HG03139 (cell line): ENCODE measurements around the gene TAF10.

Source experiments
- ATAC-seq: cut with Tn5 transposase; IDR thresholded peaks from one replicate; pipeline ENCODE4 v1.9.1; 2021; ENCODE audit not compliant: unreplicated experiment

TAF10 gene

DNA sequence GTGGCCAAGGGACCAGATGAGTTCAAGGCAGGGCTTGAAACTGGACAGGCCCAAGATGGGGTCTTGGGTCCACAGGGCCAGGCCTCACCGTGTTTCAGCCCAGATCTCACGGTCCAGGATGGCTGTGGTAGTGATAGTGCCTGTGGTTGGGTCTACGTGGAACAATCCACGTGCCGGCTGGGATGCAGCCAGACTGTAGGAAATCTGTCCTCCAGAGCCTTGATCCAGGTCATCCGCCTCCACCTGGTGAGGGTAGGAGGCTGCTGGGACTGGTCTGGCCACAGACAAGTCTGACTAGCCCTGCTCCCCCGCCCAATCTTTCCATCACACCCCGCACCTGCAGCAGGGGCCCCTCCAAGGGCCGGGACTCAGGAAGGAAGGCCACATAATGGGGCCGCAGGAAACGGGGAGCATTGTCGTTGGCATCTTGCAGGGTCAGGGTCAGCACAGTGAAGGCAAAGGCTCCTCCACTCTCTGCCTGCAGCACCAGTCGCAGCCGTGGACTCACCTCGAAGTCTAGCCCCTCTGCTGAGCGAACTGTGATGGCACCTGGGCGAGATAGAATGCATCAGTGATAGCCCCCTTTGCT is 13.9 kb upstream of the TAF10 start:
- no peak for ATAC-seq

GRCh38 chr11:6625156-6625831 is 13.3 kb upstream of the TAF10 start:
- no peak for ATAC-seq

- ATAC-seq, result no peak
Observed at GRCh38 chr11:6623391-6624363, 11.7 kb upstream of the TAF10 start.

DNA sequence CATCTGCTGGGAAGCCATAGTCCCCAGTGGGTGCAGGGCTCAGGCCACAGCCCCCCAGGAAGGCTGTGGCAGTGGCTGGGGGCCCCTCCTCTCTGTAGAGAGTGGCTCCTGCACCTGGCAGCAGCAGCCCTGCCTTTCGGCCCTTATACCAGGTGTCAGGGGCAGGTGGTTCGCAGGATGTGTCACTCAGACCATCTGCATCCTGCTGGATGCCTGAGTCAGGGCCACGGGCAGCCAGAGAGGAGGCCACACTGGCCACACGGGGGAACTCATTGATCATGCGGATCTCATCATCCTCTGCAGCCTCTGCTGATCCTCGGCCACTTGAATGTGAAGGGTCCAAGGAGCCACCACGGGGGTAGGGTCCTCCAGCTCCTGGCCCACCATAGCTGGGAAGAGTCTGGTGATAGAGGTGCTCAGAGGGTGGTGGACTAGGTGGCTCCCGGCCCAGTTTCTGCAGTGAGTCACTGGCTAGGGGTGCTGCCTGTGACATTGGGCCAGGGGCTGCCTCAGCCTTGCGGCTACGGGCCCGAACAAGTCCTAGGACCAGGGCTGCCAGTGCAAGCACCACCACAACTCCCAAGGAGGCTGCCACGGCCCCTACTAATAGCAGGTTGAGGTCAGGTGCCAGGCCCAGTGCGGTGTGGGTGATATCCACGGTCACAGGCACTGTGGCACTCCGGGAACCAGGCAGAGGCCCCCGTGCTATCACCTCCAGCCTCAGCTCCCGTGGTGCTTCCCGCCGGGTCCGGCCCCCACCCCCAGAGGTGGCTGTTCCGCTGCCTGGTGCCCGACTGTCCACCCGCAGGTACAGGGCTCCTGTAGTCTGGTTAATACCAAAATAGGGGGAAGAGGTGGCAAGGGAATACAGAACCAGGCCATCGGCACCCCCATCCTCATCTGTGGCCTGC is 10.5 kb upstream of the TAF10 start:
- no peak for ATAC-seq

DNA sequence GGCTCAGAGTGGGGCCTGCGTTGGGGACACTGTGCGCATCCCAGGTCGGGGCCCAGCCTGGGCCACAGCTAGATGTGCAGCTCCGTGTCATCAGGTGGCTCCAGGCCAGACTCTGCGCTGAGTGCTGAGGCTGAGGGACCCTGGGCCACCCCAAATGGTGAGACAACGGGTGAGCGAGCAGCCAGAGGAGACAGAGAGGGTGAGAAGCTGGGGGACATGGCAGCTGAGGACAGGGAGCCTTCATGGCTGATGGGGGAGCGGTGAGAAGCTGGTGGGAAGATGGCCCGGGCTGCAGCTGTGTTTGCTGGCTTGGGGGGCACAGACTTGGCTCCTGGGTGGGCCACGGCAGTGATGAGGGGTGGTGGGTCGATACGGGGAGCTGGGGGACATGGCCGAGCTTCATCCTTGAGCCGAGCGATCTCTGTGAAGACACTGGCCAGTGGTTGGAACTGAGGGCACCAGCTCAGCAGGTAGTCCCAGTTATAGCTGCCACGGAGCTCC is 9.7 kb upstream of the TAF10 start:
- no peak for ATAC-seq

DNA sequence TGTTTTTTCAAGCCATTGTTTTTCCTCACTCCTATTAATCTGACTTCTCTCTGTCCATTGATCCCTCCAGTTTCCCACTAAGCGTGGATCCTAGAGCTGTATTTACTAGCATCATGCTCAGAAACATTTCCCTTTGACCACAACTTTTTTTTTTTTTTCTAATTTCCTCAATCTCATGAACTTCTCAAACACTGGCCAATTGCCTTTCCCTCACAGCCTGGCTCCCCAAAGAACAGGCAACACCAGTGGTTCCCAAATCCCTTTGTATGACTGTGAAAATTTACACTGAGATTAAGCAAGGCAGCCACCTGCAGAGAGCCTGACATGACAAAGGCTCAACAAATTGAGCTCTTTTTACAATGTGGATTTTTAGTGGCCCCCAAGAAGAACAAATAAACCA is 8.6 kb upstream of the TAF10 start:
- no peak for ATAC-seq

DNA sequence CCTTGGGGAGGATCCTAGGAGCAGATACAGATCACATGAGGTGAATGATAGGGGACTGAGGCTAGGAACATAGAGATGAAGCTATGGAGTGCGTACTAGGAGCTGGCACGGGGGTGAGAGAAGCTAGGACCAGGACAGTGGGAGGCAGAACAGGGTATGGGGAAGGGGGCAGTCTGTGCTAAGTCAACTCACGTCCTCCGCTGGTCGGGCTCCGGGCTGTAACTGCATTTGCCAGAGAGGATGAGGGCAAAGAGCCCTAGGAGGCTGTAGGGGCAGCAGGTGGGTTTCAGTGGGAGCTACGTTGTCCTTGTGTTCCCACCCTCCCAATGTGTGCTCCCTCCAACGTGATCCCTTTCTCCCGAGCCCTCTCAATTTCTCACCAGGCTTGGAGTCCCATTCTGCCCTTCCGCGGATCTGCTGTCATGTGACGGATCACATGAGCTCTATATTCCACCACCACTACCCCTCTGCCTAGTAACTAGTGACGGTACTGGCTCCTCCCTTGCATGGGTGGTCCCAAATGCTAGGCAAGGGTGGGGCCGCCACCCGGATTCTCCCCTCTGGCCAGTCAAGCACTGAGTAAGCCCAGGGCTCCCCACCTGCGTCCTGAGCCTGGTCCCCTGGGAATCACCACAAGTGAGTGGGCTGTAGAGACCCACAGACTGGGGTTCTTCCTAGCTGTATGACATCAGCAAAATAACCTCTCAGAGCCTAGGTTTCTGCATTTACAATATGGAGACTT is 7.2 kb upstream of the TAF10 start, which contains the start of gene TPP1:
Gene TPP1 (minus strand): TSS at position 419 of the 742 bp plus-strand sequence. CDS start 22 bp downstream, at position 397.
- peak; percentile 99 for ATAC-seq

DNA sequence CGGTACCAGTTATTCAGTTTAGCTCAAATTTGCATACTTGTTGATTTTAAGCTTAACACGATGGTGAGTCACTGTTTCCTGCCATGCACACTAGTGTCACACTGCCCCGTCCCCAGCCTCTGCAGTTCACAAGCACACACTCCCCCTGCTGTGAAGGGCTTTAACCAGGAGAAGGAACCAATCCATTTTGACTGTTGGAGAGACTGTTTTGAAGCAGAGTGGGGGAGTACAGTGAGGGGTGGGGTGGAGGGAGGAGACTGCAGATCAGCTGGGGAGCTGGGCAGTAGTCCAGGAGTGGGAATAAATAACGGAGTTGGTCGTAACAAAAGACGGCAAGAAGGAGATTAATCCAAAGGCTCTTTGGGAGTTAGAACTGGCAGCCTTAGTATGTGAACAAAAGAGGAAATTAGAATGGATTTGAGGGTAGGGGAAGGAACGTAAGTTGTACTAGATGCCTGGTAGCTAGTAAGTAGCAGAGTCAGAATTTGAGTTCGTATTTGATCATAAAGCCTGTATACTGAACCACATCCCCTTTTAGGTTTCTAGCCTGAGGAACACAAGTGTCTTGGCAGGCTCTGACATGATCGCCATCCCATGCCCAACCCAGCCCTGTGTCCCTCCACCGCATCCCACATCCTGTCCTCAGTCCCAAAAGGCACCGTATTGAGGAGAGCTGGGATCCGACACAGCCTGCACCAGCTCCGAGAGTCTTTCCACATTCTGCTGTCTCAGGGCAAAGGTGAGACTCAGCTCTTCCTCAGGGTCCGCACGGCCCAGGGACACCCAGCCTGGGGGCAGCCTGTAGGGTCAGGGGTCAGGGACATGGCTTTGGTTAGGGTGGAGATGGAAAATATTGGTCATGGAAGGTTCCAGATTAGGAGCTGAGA is 6.3 kb upstream of the TAF10 start:
- no peak for ATAC-seq

- no peak for ATAC-seq
Observed at GRCh38 chr11:6617315-6617781, 5.3 kb upstream of the TAF10 start.

DNA sequence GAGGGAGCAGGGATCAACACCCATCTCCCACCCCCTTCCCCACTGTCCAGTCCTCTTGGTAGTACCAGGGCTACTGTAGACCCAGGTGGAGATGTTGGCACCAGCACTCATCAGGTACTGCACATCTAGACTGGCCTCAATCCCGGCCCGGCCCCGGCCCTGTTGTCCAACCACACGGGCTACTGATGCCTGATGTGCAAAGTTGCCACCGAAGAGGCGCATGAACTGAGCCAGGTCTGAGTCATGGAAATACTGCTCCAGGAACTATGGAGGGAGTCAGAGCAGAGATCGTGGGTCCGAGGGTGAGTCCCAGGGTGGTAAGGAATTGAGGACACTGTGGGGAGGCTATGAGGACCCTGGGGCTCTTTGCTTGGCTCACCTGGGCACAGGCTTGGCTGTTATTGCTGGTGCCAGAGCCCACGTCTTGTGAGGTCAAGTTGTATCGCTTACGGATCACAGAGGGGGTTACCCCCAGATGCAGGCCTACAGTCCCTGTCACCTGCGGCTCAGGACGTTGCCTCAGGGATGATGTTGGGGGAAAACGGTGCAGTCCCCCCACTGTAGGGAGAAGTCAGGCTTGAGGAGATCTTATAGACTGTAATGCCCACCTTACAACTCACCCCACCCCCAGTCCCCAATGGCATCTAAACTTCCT is 4.7 kb upstream of the TAF10 start:
- ATAC-seq, result no peak

DNA sequence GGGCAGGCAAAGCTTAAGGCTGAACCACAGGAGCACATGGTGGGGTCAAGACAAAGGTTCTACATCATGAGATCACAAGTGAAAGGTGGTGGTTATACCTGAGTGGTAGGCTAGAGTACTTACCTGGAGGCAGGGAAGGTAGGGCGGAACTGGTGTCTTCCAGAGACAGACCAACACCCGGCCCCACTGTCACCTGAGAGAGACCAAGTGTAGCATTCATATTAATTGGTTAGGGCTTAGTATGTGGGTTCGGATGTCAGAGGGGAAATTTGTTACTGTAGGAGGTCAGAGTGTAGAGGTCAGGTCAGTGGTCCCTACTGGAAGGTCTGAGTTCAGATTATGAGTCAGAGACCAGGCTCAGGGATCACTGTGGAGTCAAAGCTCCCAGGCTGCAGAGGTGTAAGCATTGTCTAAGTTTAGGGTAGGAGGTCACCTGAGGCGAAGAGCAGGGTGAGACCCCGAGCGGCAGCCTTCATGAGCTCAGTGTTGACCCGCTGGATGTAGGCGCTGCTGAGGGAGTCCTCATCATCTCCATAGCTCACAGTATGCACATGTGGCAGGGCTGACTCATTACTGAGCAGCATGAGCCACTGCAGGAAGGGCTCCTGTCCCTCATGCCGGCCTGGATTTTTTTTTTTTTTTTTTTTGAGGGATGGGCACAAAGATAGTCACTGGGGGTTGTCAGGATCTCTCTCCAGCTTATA is 4.0 kb upstream of the TAF10 start:
- ATAC-seq, result no peak

- no peak for ATAC-seq
Observed at GRCh38 chr11:6615046-6615445, 3.0 kb upstream of the TAF10 start.

GRCh38 chr11:6614446-6614845 is 2.4 kb upstream of the TAF10 start:
- no peak for ATAC-seq

GRCh38 chr11:6613496-6613895 is 1.5 kb upstream of the TAF10 start:
- no peak for ATAC-seq

DNA sequence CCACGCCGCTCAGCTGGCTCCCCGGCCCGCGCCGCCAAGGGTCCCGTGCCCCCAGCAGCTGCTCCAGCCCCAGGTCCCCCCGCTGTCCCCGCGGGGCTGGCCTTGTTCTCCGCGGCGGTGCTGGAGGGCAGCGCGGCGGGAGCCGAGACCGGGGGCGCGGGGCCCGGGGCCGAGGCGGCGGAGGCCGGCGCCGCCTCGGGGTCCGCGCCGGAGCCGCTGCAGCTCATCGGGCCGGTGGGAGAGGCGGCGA is 128 bp downstream of the TAF10 start:
- ATAC-seq, result peak; percentile 11

DNA sequence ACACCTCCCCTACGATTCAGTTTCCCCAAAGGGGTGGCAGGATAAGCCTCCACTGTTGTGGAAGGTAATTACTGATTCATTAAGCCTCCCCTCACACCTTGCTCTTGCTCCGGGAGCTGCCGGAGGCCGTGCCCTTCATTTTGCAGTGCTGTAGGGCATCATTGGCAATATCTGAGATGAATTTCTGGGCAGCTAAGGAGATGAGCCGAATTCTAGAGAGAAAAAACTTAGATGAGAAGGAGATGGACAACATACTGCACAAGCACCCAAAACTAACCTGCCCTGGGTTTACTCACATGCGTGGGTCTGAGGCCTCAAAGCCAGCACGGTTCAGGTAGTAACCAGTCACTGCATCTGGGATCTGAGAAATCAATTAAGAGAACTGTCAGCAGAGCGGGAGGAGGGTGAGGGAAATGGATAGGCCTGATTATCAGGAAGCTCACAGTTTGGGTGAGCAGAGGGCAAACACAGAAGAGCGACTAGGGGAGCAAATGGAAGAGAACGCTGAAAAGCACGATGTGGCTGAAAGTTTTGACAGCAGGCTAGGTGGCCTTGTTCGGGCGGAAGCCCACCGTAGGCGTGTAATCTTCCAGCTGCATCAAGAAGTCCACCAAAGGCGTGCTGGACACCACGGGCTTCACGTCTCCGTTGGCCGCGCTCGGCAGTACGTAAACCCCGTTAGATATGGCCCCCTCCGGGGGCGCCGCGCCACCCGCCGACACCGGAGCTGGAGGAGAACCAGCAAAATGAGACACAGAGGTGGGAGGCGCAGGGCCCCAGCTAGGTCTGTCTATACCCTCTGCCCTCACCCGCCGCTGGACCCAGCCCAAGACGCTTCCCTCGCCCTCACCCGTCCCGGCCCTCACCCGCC is 689 bp downstream of the TAF10 start:
- peak; percentile 0 for ATAC-seq

DNA sequence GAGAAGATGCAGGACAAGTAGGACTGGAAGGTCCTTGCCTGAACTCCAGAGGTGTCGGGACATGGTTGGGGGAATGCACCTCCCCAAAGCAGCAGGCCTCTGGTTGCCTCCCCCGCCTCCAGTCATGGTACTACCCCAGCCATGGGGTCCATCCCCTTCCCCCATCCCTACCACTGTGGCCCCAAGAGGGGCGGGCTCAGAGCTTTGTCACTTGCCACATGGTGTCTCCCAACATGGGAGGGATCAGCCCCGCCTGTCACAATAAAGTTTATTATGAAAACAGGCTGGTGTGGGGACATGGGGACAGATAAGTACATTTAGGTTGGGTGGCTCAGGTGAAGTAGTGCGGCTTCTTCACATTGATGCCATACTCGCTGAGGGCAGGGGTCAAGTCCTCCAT is 1.4 kb downstream of the TAF10 start:
- no peak for ATAC-seq
